ENCODE measurements around the gene ST6GAL2. TPM values are rescaled to one million over a fixed set of nuclear protein-coding genes. Genes with fewer than 3 reads are reported as not detected.

ST6GAL2 gene
- total and polyA plus RNA-seq, 7 donors = 0.01 to 0.17 (median 0.01) TPM; not detected in 4

DNA sequence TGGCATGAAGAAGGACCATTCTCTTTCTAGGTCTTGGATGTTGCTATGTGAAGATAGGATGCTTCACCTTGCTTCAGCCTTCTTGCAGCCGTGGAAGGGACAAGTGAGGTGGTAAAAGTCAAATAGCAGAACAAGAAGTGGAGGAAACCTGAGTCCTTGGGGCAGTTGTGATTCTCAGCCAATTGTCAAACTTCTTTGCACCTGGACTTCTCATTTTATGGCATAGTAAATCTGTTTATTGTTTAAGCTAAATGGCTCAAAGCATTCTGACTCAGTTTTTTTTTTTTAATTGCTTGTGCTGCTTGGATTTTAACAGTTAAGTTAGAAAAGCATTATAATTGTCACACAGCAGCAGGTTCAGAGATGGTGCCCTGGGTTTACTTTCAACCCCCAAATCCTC lies 33.0 kb upstream of the ST6GAL2 start:
- WGBS, 3 donors = 10 to 20% (median 15%) methylated on average over 1 of the region's 1 CpG
- no peak for ATAC-seq
- TF ChIP-seq, protein P1, sequence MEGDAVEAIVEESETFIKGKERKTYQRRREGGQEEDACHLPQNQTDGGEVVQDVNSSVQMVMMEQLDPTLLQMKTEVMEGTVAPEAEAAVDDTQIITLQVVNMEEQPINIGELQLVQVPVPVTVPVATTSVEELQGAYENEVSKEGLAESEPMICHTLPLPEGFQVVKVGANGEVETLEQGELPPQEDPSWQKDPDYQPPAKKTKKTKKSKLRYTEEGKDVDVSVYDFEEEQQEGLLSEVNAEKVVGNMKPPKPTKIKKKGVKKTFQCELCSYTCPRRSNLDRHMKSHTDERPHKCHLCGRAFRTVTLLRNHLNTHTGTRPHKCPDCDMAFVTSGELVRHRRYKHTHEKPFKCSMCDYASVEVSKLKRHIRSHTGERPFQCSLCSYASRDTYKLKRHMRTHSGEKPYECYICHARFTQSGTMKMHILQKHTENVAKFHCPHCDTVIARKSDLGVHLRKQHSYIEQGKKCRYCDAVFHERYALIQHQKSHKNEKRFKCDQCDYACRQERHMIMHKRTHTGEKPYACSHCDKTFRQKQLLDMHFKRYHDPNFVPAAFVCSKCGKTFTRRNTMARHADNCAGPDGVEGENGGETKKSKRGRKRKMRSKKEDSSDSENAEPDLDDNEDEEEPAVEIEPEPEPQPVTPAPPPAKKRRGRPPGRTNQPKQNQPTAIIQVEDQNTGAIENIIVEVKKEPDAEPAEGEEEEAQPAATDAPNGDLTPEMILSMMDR (IDR thresholded peaks at IDR 0.05) = no peak
- Histone ChIP-seq H3K4me3 (no peak overlapping the region), H3K4me1 (no peaks in the 10 kb centered on the region), H3K9me3 (peaks cover 6% of the 10 kb centered on the region), H3K27me3 (ENCODE audit: insufficient read depth in 3 of 3, low read length in 2 of 3) (peaks cover 0 to 2% (median 0%) of the 10 kb centered on the region in 3 donors), H3K36me3 (ENCODE audit: insufficient read depth in 1 of 2, low read depth in 1 of 2) (no peaks in the 10 kb centered on the region), H3K27ac (no peak overlapping the region)
- no peak for DNase-seq
- intact Hi-C loops (cut with DNase I) = no loop called here

DNA sequence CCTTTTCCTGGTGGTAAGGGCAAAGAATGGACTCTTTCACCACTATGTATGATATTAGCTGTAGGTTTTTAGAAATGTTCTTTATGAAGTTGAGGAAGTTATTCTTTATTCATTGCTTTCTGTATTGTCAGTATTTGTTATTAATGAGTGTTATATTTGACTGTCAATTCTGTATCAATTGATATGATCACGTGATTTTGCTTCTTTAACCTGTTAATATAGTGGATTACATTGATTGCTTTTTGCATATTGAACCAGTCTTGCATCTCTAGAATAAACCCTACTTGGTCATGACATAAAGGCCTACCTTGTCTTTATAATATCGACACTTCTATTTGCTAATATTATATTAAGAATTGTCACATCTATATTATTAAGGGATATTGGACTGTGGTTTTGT lies 18.3 kb upstream of the ST6GAL2 start:
- Histone ChIP-seq H3K4me3 (no peak overlapping the region), H3K9me3 (peaks cover 8% of the 10 kb centered on the region), H3K36me3 (ENCODE audit: insufficient read depth in 1 of 2, low read depth in 1 of 2) (no peaks in the 10 kb centered on the region), H3K27me3 (ENCODE audit: insufficient read depth in 3 of 3, low read length in 2 of 3) (no peaks in the 10 kb centered on the region), H3K4me1 (no peaks in the 10 kb centered on the region), H3K27ac (no peak overlapping the region)
- intact Hi-C loops (cut with DNase I) = no loop called here
- no peak for DNase-seq
- 88 to 92% (median 91%) methylated on average over 2 of the region's 2 CpGs for WGBS, 3 donors
- TF ChIP-seq, protein P1 (IDR thresholded peaks at IDR 0.05) = no peak
- ATAC-seq = no peak

DNA sequence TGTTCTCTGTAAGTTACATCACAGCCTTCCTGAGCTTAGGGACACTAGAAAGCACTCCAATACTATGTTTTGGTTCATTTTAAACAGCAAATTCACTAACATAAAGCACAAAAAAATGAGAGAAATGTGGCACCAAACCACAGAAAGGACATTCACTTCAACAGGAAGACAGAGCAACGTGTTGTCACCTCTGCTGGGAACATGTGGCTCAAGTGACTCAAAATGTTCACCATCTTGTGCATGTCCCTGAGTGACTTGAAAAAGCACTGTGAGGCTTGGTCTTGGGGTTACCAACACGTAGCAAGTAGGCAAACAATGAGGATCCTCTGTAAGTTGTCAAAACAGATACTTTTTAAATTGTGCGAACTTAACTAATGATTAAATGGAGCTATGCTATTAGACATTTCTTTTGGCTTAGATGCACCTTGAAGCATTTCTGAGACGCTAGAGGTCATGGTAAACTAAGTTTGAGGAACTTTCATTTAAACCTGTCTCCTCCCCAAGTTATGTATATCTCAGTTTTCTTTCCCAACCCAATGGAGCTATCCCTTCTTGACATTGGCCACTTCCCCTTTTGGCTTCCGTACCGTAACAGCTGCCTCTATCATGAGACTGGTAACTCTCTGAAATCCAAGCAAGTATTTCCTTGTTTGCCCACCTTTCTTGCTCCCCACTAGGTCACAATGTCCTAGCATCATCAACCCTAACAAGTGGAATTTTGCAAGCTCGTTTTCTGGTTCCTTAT lies 14.0 kb upstream of the ST6GAL2 start:
- H3K4me1 ChIP-seq = no peaks in the 10 kb centered on the region
- ATAC-seq = no peak
- H3K27ac ChIP-seq = no peak overlapping the region
- H3K27me3 ChIP-seq (ENCODE audit: insufficient read depth in 3 of 3, low read length in 2 of 3) = no peaks in the 10 kb centered on the region
- no peaks in the 10 kb centered on the region for H3K36me3 ChIP-seq (ENCODE audit: insufficient read depth in 1 of 2, low read depth in 1 of 2)
- no peak for DNase-seq
- WGBS, 3 donors = 73 to 76% (median 74%) methylated on average over 7 of the region's 7 CpGs
- no peak overlapping the region for H3K4me3 ChIP-seq
- intact Hi-C loops (cut with DNase I) = no loop called here
- peaks cover 8% of the 10 kb centered on the region for H3K9me3 ChIP-seq
- TF ChIP-seq, protein P1 (IDR thresholded peaks at IDR 0.05) = no peak

DNA sequence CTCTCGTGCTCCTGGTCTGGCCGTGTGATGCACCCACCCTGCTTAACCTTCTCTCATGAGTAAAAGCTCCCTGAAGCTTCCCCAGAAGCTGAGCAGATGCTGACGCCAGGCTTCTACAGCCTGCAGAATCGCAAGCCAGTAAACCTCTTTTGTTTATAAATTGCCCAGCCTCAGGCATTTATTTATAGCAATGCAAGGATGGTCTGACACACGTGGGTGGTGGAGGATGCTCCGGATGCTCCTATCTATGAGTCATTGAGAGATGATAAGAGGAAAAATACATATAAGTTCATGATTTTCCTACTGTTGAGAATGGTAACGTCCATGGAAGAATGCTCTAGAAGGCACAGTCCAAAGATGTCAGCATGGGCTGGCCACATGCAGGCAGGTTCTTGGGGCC lies 8.6 kb upstream of the ST6GAL2 start:
- Histone ChIP-seq H3K36me3 (ENCODE audit: insufficient read depth in 1 of 2, low read depth in 1 of 2) (no peaks in the 10 kb centered on the region), H3K27me3 (ENCODE audit: insufficient read depth in 3 of 3, low read length in 2 of 3) (no peaks in the 10 kb centered on the region), H3K27ac (no peak overlapping the region), H3K4me1 (no peaks in the 10 kb centered on the region), H3K9me3 (no peaks in the 10 kb centered on the region), H3K4me3 (no peak overlapping the region)
- TF ChIP-seq, protein P1 (IDR thresholded peaks at IDR 0.05) = no peak
- ATAC-seq (no peak), DNase-seq (no peak)
- intact Hi-C loops (cut with DNase I) = no loop called here
- 85 to 88% (median 88%) methylated on average over 7 of the region's 7 CpGs for WGBS, 3 donors

DNA sequence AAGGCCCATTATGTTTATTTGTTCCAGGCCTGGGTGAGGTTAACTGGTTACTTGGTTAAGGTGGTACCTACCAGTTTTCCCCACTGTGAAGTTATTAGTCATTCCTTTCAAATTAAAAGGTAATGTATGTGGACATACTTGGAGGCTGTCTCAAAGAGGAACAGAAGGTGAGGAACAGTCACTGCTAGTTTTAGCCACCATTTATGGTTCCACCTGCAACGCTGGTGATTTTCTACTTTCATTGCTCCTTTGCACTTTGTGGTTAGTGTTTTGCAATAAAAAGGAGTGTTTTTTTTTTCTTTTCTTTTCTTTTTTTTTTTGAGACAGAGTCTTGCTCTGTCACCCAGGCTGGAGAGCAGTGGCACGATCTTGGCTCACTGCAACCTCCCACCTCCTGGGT lies 6.1 kb upstream of the ST6GAL2 start:
- H3K4me3 ChIP-seq = no peak overlapping the region
- no peaks in the 10 kb centered on the region for H3K36me3 ChIP-seq (ENCODE audit: insufficient read depth in 1 of 2, low read depth in 1 of 2)
- H3K27me3 ChIP-seq (ENCODE audit: insufficient read depth in 3 of 3, low read length in 2 of 3) = peaks cover 0 to 10% (median 3%) of the 10 kb centered on the region in 3 donors
- no peak overlapping the region for H3K27ac ChIP-seq
- intact Hi-C loops (cut with DNase I) = no loop called here
- DNase-seq (no peak), ATAC-seq (no peak)
- 72 to 83% (median 73%) methylated on average over 2 of the region's 2 CpGs for WGBS, 3 donors
- TF ChIP-seq, protein P1 (IDR thresholded peaks at IDR 0.05) = no peak
- no peaks in the 10 kb centered on the region for H3K9me3 ChIP-seq
- H3K4me1 ChIP-seq = no peaks in the 10 kb centered on the region

Data from psoas muscle (tissue), 8 donors.